ENCODE results near the gene FARSA.

Gene FARSA

DNA sequence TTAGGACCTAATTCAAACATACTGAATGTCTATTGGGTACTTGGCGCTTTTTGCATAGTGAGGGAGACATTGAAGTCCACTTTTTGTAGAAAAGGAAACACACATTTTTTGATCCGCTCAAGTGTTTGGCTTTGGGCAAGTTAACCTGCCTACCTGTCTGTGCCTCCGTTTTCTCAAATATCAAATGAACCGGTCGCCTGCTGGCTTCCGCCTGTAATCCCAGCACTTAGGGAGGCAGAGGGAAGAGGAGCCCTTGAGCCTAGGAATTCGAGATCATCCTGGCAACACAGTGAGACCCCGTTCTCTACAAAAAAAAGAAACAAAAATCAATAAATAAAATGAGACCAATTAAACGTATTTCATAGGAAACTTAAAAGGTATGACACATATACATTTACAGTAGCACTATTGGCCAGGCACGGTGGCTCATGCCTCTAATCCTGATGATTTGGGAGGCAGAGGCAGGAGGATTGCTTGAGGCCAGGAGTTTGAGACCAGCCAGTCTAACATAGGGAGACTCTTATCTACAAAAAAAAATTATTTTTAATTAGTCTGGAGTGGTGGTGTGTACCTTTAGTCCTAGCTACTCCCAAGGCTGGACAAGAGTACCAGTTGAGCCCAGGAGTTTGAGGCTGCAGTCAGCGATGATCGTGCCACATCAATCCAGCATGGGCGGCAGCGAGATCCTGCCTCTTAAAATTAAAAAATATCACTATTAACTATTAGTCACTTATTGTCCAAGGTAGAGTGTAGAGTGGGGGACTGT lies 13.4 kb upstream of the FARSA start:
- DNase-seq (ENCODE audit: low read depth) = no peak
- TF ChIP-seq, protein P1, sequence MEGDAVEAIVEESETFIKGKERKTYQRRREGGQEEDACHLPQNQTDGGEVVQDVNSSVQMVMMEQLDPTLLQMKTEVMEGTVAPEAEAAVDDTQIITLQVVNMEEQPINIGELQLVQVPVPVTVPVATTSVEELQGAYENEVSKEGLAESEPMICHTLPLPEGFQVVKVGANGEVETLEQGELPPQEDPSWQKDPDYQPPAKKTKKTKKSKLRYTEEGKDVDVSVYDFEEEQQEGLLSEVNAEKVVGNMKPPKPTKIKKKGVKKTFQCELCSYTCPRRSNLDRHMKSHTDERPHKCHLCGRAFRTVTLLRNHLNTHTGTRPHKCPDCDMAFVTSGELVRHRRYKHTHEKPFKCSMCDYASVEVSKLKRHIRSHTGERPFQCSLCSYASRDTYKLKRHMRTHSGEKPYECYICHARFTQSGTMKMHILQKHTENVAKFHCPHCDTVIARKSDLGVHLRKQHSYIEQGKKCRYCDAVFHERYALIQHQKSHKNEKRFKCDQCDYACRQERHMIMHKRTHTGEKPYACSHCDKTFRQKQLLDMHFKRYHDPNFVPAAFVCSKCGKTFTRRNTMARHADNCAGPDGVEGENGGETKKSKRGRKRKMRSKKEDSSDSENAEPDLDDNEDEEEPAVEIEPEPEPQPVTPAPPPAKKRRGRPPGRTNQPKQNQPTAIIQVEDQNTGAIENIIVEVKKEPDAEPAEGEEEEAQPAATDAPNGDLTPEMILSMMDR (IDR thresholded peaks at IDR 0.05; ENCODE audit: insufficient read depth, low read depth, low read length, missing control alignments) = no peak
- H3K4me3 ChIP-seq (ENCODE audit: low read depth, low read length) = peak overlapping the region; percentile 86

- peak overlapping the region; percentile 86 for H3K4me3 ChIP-seq (ENCODE audit: low read depth, low read length)
- TF ChIP-seq, protein P1 (IDR thresholded peaks at IDR 0.05; ENCODE audit: insufficient read depth, low read depth, low read length, missing control alignments) = no peak
- peak; percentile 82 for DNase-seq (ENCODE audit: low read depth)
Observed at GRCh38 chr19:12946092-12946721, 12.7 kb upstream of the FARSA start.

- TF ChIP-seq, protein P1 (IDR thresholded peaks at IDR 0.05; ENCODE audit: insufficient read depth, low read depth, low read length, missing control alignments) = no peak
- peak within 1 kb of the TSS; percentile 86 for H3K4me3 ChIP-seq (ENCODE audit: low read depth, low read length)
- DNase-seq (ENCODE audit: low read depth) = peak; percentile 99
Observed at GRCh38 chr19:12945479-12946091, 12.1 kb upstream of the FARSA start, which contains the start of gene RAD23A. RAD23A (plus strand) TSS chr19:12945862; CDS start chr19:12945949, 87 bp downstream.

DNA sequence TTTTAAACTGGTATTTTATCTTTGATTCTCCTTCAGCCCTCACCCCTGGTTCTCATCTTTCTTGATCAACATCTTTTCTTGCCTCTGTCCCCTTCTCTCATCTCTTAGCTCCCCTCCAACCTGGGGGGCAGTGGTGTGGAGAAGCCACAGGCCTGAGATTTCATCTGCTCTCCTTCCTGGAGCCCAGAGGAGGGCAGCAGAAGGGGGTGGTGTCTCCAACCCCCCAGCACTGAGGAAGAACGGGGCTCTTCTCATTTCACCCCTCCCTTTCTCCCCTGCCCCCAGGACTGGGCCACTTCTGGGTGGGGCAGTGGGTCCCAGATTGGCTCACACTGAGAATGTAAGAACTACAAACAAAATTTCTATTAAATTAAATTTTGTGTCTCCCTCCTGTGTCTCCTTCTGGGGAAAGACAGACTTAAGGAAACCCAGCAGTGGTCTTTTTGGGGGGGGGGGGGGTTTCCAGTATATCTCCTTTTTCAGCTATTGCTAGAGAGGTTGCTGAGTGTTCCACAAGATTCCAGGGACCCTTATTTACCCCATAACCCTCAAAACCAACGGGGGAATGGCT lies 10.7 kb upstream of the FARSA start:
- TF ChIP-seq, protein P1 (IDR thresholded peaks at IDR 0.05; ENCODE audit: insufficient read depth, low read depth, low read length, missing control alignments) = no peak
- peak overlapping the region; percentile 38; the same call in 1 of the 2 replicates for H3K4me3 ChIP-seq (ENCODE audit: low read depth, low read length)
- no peak for DNase-seq (ENCODE audit: low read depth)

GRCh38 chr19:12943437-12944044 lies 10.0 kb upstream of the FARSA start:
- no peak overlapping the region for H3K4me3 ChIP-seq (ENCODE audit: low read depth, low read length)
- no peak for DNase-seq (ENCODE audit: low read depth)
- TF ChIP-seq, protein P1 (IDR thresholded peaks at IDR 0.05; ENCODE audit: insufficient read depth, low read depth, low read length, missing control alignments) = no peak

DNA sequence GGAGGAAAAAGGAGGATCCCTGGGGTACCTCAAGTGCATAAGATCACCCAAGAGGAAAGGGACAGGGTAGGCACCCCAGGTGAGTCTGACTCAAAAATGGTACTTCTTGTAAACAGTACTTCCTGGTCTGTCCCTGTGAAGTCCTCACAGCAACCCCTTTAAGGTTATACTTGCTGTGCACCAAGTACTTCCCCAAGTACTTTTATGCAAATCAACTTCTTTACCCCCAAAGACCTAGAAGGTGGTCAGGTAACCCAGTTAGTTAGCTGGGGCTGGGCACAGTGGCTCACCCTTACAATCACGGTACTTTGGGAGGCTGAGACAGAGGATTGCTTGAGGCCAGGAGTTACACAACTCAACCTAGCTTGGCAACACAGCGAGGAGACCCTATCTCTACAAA lies 7.4 kb upstream of the FARSA start:
- peak overlapping the region; percentile 76 for H3K4me3 ChIP-seq (ENCODE audit: low read depth, low read length)
- DNase-seq (ENCODE audit: low read depth) = no peak
- TF ChIP-seq, protein P1 (IDR thresholded peaks at IDR 0.05; ENCODE audit: insufficient read depth, low read depth, low read length, missing control alignments) = no peak

All from GM12865 (cell line).